PC-9 (cell line): Measurements from ENCODE around the gene CMSS1. TPM values are rescaled to one million over a fixed set of nuclear protein-coding genes. Genes with fewer than 3 reads are reported as not detected.

Experiments used
- BruUV-seq: library from RNA; stranded (reverse); fragments of 400-500 nt; replicated peaks from 2 replicates; lab custom pipeline; 2021; lab: Mats Ljungman, UMichigan
- CTCF ChIA-PET: fragments of 300-600 bp; sonication (Branson Sonifier 250); formaldehyde crosslinking; loops from one replicate; lab custom pipeline; 2022; ENCODE audit warnings: antibody characterized with exemption; lab: Charles Lee
- POLR2A ChIA-PET: fragments of 300-600 bp; sonication (Branson Sonifier 250); formaldehyde crosslinking; loops from one replicate; lab custom pipeline; 2022; ENCODE audit warnings: antibody characterized with exemption; ENCODE audit not compliant: unreplicated experiment; lab: Charles Lee
- DNase-seq, 2 experiments: peaks; one replicate each; pipeline versions ENCODE4 v3.0.0 to v3.0.0-alpha.2; 2015 to 2022; ENCODE audit warnings: mixed read lengths in 1 of 2
- H2AFZ ChIP-seq: fragments of 200-600 bp; sonication (generic); 2 replicates; pipeline ENCODE4 v1.8.1; 2017; ENCODE audit warnings: antibody characterized with exemption
- H3F3A ChIP-seq: fragments of 200-600 bp; sonication (generic); 2 replicates; pipeline ENCODE4 v1.8.1; 2017; ENCODE audit warnings: antibody characterized with exemption, mild to moderate bottlenecking, low read depth; ENCODE audit not compliant: insufficient read depth
- H3K27ac ChIP-seq: fragments of 200-600 bp; sonication (generic); 2 replicates; pipeline ENCODE4 v1.6.1; 2016; ENCODE audit warnings: mixed run types
- H3K27me3 ChIP-seq: fragments of 200-600 bp; sonication (generic); 2 replicates; pipeline ENCODE4 v1.6.1; 2016; ENCODE audit warnings: low read depth, mixed run types; ENCODE audit not compliant: insufficient read depth
- H3K36me3 ChIP-seq: fragments of 200-600 bp; sonication (generic); 2 replicates; pipeline ENCODE4 v1.6.1; 2016; ENCODE audit warnings: low read depth, mixed run types
- H3K4me1 ChIP-seq: fragments of 200-600 bp; sonication (generic); replicated peaks from 2 replicates; pipeline ENCODE4 v1.6.1; 2016; ENCODE audit warnings: mixed run types; ENCODE audit not compliant: insufficient read depth
- H3K4me2 ChIP-seq: fragments of 200-600 bp; sonication (generic); 2 replicates; pipeline ENCODE4 v1.6.1; 2017; ENCODE audit warnings: mixed run types
- H3K4me3 ChIP-seq: fragments of 200-600 bp; sonication (generic); 2 replicates; pipeline ENCODE4 v1.6.1; 2016; ENCODE audit warnings: mixed run types
- H3K79me2 ChIP-seq: fragments of 200-600 bp; sonication (generic); 2 replicates; pipeline ENCODE4 v1.6.1; 2017; ENCODE audit warnings: low read depth, mixed run types
- H3K9me2 ChIP-seq: fragments of 200-600 bp; sonication (generic); 2 replicates; pipeline ENCODE4 v1.8.1; 2017; ENCODE audit warnings: mild to moderate bottlenecking; ENCODE audit not compliant: insufficient read depth
- H3K9me3 ChIP-seq: fragments of 200-600 bp; sonication (generic); 2 replicates; pipeline ENCODE4 v1.8.1; 2016; ENCODE audit warnings: low read depth; ENCODE audit not compliant: insufficient read depth
- H4K20me1 ChIP-seq: fragments of 200-600 bp; sonication (generic); 2 replicates; pipeline ENCODE4 v1.8.1; 2017; ENCODE audit not compliant: insufficient read depth
- CTCF ChIP-seq: fragments of 200-600 bp; sonication (generic); conservative IDR thresholded peaks from 2 replicates; pipeline ENCODE4 v1.6.1; 2017; ENCODE audit warnings: mixed run types, antibody characterized with exemption, mild to moderate bottlenecking, moderate library complexity
- EZH2 ChIP-seq: fragments of 200-600 bp; sonication (generic); IDR thresholded peaks from 2 replicates; pipeline ENCODE4 v1.8.0; 2017; ENCODE audit warnings: antibody characterized with exemption, low read depth
- intact Hi-C: fragments of 100-400 bp; cut with micrococcal nuclease; formaldehyde crosslinking; loops from one replicate; pipeline ENCODE4 v1.10.0; 2022; ENCODE audit not compliant: unreplicated experiment
- total RNA-seq: library from RNA; stranded (reverse); gene quantifications from 2 replicates; pipeline ENCODE4 v1.2.3, GENCODE V29; 2021

Gene CMSS1
- total RNA-seq, 1 experiment from 2014 or later, result 98.9 TPM

GRCh38 chr3:99834211-99834957 is 16.7 kb downstream of the CMSS1 start:
- Histone ChIP-seq H3K36me3 (peaks cover 4% of the 10 kb centered on the region; the same call in 1 of the 2 replicates), H3K27ac (no peak overlapping the region), H2AFZ (no peak overlapping the region), H3K79me2 (peaks cover 63% of the 10 kb centered on the region), H3F3A (no peaks in the 10 kb centered on the region), H4K20me1 (no peaks in the 10 kb centered on the region), H3K4me1 (no peaks in the 10 kb centered on the region), H3K4me2 (no peak overlapping the region), H3K4me3 (no peak overlapping the region), H3K9me2 (no peaks in the 10 kb centered on the region), H3K27me3 (no peaks in the 10 kb centered on the region), H3K9me3 (no peaks in the 10 kb centered on the region)
- intact Hi-C loops, result loop anchor here (5.0 kb wide), 4 partner anchors 483 to 1738 kb away; partner anchors contain the start of gene PCNP
- POLR2A ChIA-PET, result interaction anchor here (0.5 kb wide), 1 partner anchor 1850 kb away, joined by 7 read pairs; no protein-coding TSS in a partner anchor
- CTCF ChIA-PET, result no interaction called here
- no TSS peak for BruUV-seq
- no peak for DNase-seq
- TF ChIP-seq CTCF (no peak), EZH2 (no peak)

- TF ChIP-seq EZH2 (no peak), CTCF (no peak)
- Histone ChIP-seq H4K20me1 (no peaks in the 10 kb centered on the region), H3K4me2 (no peak overlapping the region), H3K9me2 (no peaks in the 10 kb centered on the region), H3K36me3 (peaks cover 7% of the 10 kb centered on the region; the same call in 1 of the 2 replicates), H3K9me3 (no peaks in the 10 kb centered on the region), H3F3A (no peaks in the 10 kb centered on the region), H2AFZ (no peak overlapping the region), H3K27me3 (no peaks in the 10 kb centered on the region), H3K79me2 (peaks cover 52% of the 10 kb centered on the region), H3K4me1 (no peaks in the 10 kb centered on the region), H3K4me3 (no peak overlapping the region), H3K27ac (no peak overlapping the region)
- no peak for DNase-seq
- intact Hi-C loops, result no loop called here
- ChIA-PET CTCF (no interaction called here), POLR2A (no interaction called here)
- BruUV-seq, result no TSS peak
Measured at GRCh38 chr3:99836681-99837080, 19.0 kb downstream of the CMSS1 start.

GRCh38 chr3:99837715-99838114 is 20.1 kb downstream of the CMSS1 start:
- H3K4me1 ChIP-seq, result no peaks in the 10 kb centered on the region; the same call in 1 of the 2 replicates
- H4K20me1 ChIP-seq, result no peaks in the 10 kb centered on the region
- H3K4me2 ChIP-seq, result no peak overlapping the region
- H3K4me3 ChIP-seq, result no peak overlapping the region
- H3K27me3 ChIP-seq, result no peaks in the 10 kb centered on the region
- intact Hi-C loops, result no loop called here
- no TSS peak for BruUV-seq
- peaks cover 7% of the 10 kb centered on the region; the same call in 1 of the 2 replicates for H3K36me3 ChIP-seq
- H3K9me3 ChIP-seq, result no peaks in the 10 kb centered on the region
- H3K9me2 ChIP-seq, result no peaks in the 10 kb centered on the region
- H2AFZ ChIP-seq, result no peak overlapping the region
- CTCF ChIA-PET, result interaction anchor here (0.6 to 1.1 kb wide), 2 partner anchors 9 to 255 kb away, joined by 3 to 4 read pairs; no protein-coding TSS in a partner anchor
- TF ChIP-seq CTCF, result no peak
- no peak for TF ChIP-seq EZH2
- H3K79me2 ChIP-seq, result peaks cover 50% of the 10 kb centered on the region
- H3F3A ChIP-seq, result peaks cover 3% of the 10 kb centered on the region; the same call in 1 of the 2 replicates
- no peak overlapping the region for H3K27ac ChIP-seq
- POLR2A ChIA-PET, result no interaction called here
- DNase-seq, result no peak
